Measurements from ENCODE around the gene TAF10. TPM values are rescaled to one million over a fixed set of nuclear protein-coding genes. Genes with fewer than 3 reads are reported as not detected.

TAF10 gene
- total and polyA plus RNA-seq, 8 donors: 15.8 to 234 (median 157) TPM

GRCh38 chr11:6604081-6604626 lies 7.9 kb downstream of the TAF10 start:
- TF ChIP-seq POLR2AphosphoS5 (IDR thresholded peaks at IDR 0.05) (peak in 2 of 3 donors; percentile 30 to 46), POLR2A (IDR thresholded peaks at IDR 0.05) (no peak), CTCF (IDR thresholded peaks at IDR 0.05) (peak in 1 of 7 experiments; percentile 6)
- 0% methylated on average over 17 to 20 of the region's 20 CpGs for WGBS, 5 donors
- H3K27me3 ChIP-seq: no peaks in the 10 kb centered on the region
- DNase-seq: peak; percentile 45 to 87
- H3K9me3 ChIP-seq: no peaks in the 10 kb centered on the region
- peak overlapping the region; percentile 73 to 96 (median 92) for H3K4me3 ChIP-seq
- peaks cover 59 to 86% (median 77%) of the 10 kb centered on the region in 4 donors for H3K4me1 ChIP-seq
- H3K27ac ChIP-seq: peak overlapping the region; percentile 94 to 100 (median 99)
- H3K36me3 ChIP-seq: peaks cover 35 to 45% (median 42%) of the 10 kb centered on the region in 4 donors
- intact Hi-C loops (cut with DNase I; ENCODE audit: low total_unique reads): loop anchor here (10.0 kb wide), 1 partner anchor 81 kb away; the partner anchor contains the start of gene MRPL17

- peak; percentile 94 to 98 for DNase-seq
- WGBS, 5 donors: 0 to 1% (median 0%) methylated on average over 43 to 72 of the region's 72 CpGs
- Histone ChIP-seq H3K4me3 (peak within 1 kb of the TSS; percentile 73 to 96 (median 92)), H3K9me3 (no peaks in the 10 kb centered on the region), H3K27me3 (no peaks in the 10 kb centered on the region), H3K4me1 (peaks cover 53 to 86% (median 80%) of the 10 kb centered on the region in 4 donors), H3K27ac (peak within 1 kb of the TSS; percentile 94 to 100 (median 99)), H3K36me3 (peaks cover 31 to 45% (median 42%) of the 10 kb centered on the region in 4 donors)
- peak; percentile 67 to 90 (median 87) for TF ChIP-seq POLR2AphosphoS5 (IDR thresholded peaks at IDR 0.05)
- no peak for TF ChIP-seq EP300 (IDR thresholded peaks at IDR 0.05)
- TF ChIP-seq POLR2A (IDR thresholded peaks at IDR 0.05): no peak
- TF ChIP-seq CTCF (IDR thresholded peaks at IDR 0.05): peak in 3 of 7 experiments; percentile 11 to 39 (median 29)
- intact Hi-C loops (cut with DNase I; ENCODE audit: low total_unique reads): loop anchor here (10.0 kb wide), 1 partner anchor 81 kb away; the partner anchor contains the start of gene MRPL17
Measured at GRCh38 chr11:6603287-6604080, 8.5 kb downstream of the TAF10 start, which contains the start of the genes ILK and RRP8. TSS of gene ILK (plus strand) at chr11:6603774. CDS start at chr11:6604272, 498 bp downstream. TSS of gene RRP8 (minus strand) at chr11:6603616. CDS start at chr11:6603502, 114 bp downstream.

GRCh38 chr11:6602096-6602940 lies 9.7 kb downstream of the TAF10 start:
- H3K36me3 ChIP-seq: peaks cover 28 to 45% (median 41%) of the 10 kb centered on the region in 4 donors
- peaks cover 41 to 86% (median 76%) of the 10 kb centered on the region in 4 donors for H3K4me1 ChIP-seq
- peak overlapping the region; percentile 73 to 96 (median 92) for H3K4me3 ChIP-seq
- H3K9me3 ChIP-seq: no peaks in the 10 kb centered on the region
- DNase-seq: peak in 1 of 2 donors; percentile 16
- H3K27ac ChIP-seq: peak overlapping the region in 3 of 5 donors; percentile 99 to 100 (median 99)
- 46 to 54% (median 47%) methylated on average over 7 of the region's 7 CpGs for WGBS, 5 donors
- intact Hi-C loops (cut with DNase I; ENCODE audit: low total_unique reads): loop anchor here (10.0 kb wide), 1 partner anchor 82 kb away; the partner anchor contains the start of gene MRPL17
- TF ChIP-seq POLR2A (IDR thresholded peaks at IDR 0.05) (no peak), POLR2AphosphoS5 (IDR thresholded peaks at IDR 0.05) (no peak), EP300 (IDR thresholded peaks at IDR 0.05) (no peak)
- H3K27me3 ChIP-seq: no peaks in the 10 kb centered on the region

- DNase-seq: no peak
Measured at GRCh38 chr11:6601041-6601461, 11.0 kb downstream of the TAF10 start.

More at GRCh38 chr11:6601041-6601461, 11.0 kb downstream of the TAF10 start:
- Histone ChIP-seq H3K4me1 (peaks cover 28 to 85% (median 69%) of the 10 kb centered on the region in 4 donors), H3K9me3 (no peaks in the 10 kb centered on the region), H3K27ac (no peak overlapping the region), H3K4me3 (no peak overlapping the region), H3K36me3 (peaks cover 33 to 58% (median 51%) of the 10 kb centered on the region in 4 donors), H3K27me3 (no peaks in the 10 kb centered on the region)
- TF ChIP-seq POLR2A (IDR thresholded peaks at IDR 0.05) (no peak), EP300 (IDR thresholded peaks at IDR 0.05) (no peak), POLR2AphosphoS5 (IDR thresholded peaks at IDR 0.05) (no peak)
- intact Hi-C loops (cut with DNase I; ENCODE audit: low total_unique reads): loop anchor here (10.0 kb wide), 1 partner anchor 84 kb away; the partner anchor contains the start of gene MRPL17
- 95 to 100% (median 97%) methylated on average over 6 to 13 of the region's 13 CpGs for WGBS, 5 donors

Measured in stomach (tissue), 9 donors.